Transverse colon (tissue), 4 donors: ENCODE measurements around the gene P2RY12.

Source experiments
- CTCF ChIP-seq, 5 experiments: fragments of 200-600 bp in 3 of 5; fragments of 450-650 bp in 2 of 5; sonication (generic) in 3 of 5; IDR thresholded peaks; 1 replicate in 2 of 5; 2 replicates in 3 of 5; pipeline ENCODE4 v1.5.1; 2016 to 2017; ENCODE audit warnings: antibody characterized with exemption in 5 of 5, inconsistent platforms in 3 of 5, mild to moderate bottlenecking in 2 of 5, moderate library complexity in 1 of 5
- EP300 ChIP-seq: sonication (generic); formaldehyde crosslinking; IDR thresholded peaks from one replicate; pipeline ENCODE4 v1.6.1; 2017; ENCODE audit warnings: antibody characterized with exemption, low read depth
- POLR2A ChIP-seq: fragments of 450-650 bp; IDR thresholded peaks from one replicate; pipeline ENCODE4 v1.6.1; 2016; ENCODE audit warnings: antibody characterized with exemption, mild to moderate bottlenecking, moderate library complexity
- POLR2AphosphoS5 ChIP-seq, 3 donors: sonication (generic); formaldehyde crosslinking; IDR thresholded peaks; one replicate each; pipeline ENCODE4 v1.6.1; 2016; ENCODE audit warnings: antibody characterized with exemption in 3 of 3

- no peak for TF ChIP-seq CTCF (IDR thresholded peaks at IDR 0.05)
- no peak for TF ChIP-seq POLR2A
- no peak for TF ChIP-seq EP300
- TF ChIP-seq POLR2AphosphoS5 (IDR thresholded peaks at IDR 0.05), result no peak
Measured at GRCh38 chr3:151432616-151433372, 48.2 kb upstream of the P2RY12 start.
